Measurements from ENCODE around the gene CCDC196.

Gene CCDC196

GRCh38 chr14:66490143-66491111 is 4.3 kb downstream of the CCDC196 start:
- no peak for DNase-seq (ENCODE audit: low spot score)
- in situ Hi-C loops (cut with MboI; ENCODE audit: low pct_unique_long_range_greater_than_20kb, low sequenced_read_pairs, unreplicated experiment): loop anchor here (25.0 kb wide), 1 partner anchor 622 kb away; no protein-coding TSS in a partner anchor
- TF ChIP-seq, protein P1, sequence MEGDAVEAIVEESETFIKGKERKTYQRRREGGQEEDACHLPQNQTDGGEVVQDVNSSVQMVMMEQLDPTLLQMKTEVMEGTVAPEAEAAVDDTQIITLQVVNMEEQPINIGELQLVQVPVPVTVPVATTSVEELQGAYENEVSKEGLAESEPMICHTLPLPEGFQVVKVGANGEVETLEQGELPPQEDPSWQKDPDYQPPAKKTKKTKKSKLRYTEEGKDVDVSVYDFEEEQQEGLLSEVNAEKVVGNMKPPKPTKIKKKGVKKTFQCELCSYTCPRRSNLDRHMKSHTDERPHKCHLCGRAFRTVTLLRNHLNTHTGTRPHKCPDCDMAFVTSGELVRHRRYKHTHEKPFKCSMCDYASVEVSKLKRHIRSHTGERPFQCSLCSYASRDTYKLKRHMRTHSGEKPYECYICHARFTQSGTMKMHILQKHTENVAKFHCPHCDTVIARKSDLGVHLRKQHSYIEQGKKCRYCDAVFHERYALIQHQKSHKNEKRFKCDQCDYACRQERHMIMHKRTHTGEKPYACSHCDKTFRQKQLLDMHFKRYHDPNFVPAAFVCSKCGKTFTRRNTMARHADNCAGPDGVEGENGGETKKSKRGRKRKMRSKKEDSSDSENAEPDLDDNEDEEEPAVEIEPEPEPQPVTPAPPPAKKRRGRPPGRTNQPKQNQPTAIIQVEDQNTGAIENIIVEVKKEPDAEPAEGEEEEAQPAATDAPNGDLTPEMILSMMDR (IDR thresholded peaks at IDR 0.05; ENCODE audit: extremely low read depth, insufficient read depth, missing control alignments): no peak

GRCh38 chr14:66493750-66494149 is 7.6 kb downstream of the CCDC196 start:
- in situ Hi-C loops (cut with MboI; ENCODE audit: low pct_unique_long_range_greater_than_20kb, low sequenced_read_pairs, unreplicated experiment): loop anchor here (25.0 kb wide), 1 partner anchor 619 kb away; no protein-coding TSS in a partner anchor
- DNase-seq (ENCODE audit: low spot score): no peak
- TF ChIP-seq, protein P1 (IDR thresholded peaks at IDR 0.05; ENCODE audit: extremely low read depth, insufficient read depth, missing control alignments): no peak

GRCh38 chr14:66495218-66496098 is 9.3 kb downstream of the CCDC196 start:
- TF ChIP-seq, protein P1 (IDR thresholded peaks at IDR 0.05; ENCODE audit: extremely low read depth, insufficient read depth, missing control alignments): peak; percentile 76
- in situ Hi-C loops (cut with MboI; ENCODE audit: low pct_unique_long_range_greater_than_20kb, low sequenced_read_pairs, unreplicated experiment): loop anchor here (25.0 kb wide), 1 partner anchor 617 kb away; no protein-coding TSS in a partner anchor
- peak; percentile 35 for DNase-seq (ENCODE audit: low spot score)

DNA sequence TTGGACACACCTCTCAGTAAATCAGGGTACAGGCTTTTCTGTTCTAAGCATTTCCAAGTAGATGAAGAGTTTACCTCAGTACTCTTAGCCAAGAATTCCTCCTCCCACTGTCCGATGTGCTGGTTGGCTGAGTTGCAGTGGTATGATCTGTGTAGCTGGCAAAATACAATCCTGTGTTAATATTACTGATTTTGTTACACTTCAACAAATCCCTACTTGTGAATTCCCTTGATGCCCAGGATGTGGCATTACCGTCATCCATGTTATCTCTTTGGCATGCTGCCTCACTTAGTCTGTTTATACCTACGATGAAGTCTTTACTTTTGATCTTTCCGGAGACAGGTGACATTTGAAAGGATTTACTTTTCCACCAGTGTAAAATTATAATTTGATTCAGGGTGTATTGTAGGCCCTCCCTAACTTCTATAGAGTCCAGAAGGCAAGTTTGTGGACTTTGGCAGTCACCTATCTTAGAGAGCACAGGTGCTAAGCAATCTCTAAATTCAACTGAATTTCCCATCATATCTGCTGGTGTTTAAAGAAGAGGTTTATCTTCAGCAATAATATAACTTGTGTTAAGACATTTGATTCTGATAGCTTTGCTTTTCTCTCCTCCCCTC is 10.1 kb downstream of the CCDC196 start:
- in situ Hi-C loops (cut with MboI; ENCODE audit: low pct_unique_long_range_greater_than_20kb, low sequenced_read_pairs, unreplicated experiment): loop anchor here (25.0 kb wide), 1 partner anchor 616 kb away; no protein-coding TSS in a partner anchor
- DNase-seq (ENCODE audit: low spot score): no peak
- TF ChIP-seq, protein P1 (IDR thresholded peaks at IDR 0.05; ENCODE audit: extremely low read depth, insufficient read depth, missing control alignments): no peak

DNA sequence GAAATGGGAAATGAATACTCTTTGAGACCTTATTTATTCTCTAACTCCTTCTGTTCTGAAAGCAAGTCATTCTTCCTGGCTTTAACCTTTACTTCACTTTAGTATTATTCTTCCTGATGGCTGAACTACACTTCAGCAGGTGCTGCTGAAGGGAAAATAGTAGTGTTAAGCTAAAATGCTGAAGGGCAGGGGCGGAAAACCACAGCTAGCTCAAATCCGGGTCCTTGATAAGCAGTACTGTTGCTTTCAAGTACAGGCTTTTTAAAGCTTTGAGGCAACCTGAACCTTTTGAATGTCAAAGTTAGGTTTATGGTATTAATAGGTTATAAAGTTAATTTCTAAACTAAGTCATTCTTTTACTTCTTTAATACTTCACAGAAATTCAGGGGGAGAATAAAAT is 10.7 kb downstream of the CCDC196 start:
- TF ChIP-seq, protein P1 (IDR thresholded peaks at IDR 0.05; ENCODE audit: extremely low read depth, insufficient read depth, missing control alignments): no peak
- in situ Hi-C loops (cut with MboI; ENCODE audit: low pct_unique_long_range_greater_than_20kb, low sequenced_read_pairs, unreplicated experiment): loop anchor here (25.0 kb wide), 1 partner anchor 615 kb away; no protein-coding TSS in a partner anchor
- no peak for DNase-seq (ENCODE audit: low spot score)
